ENCODE measurements around the gene PEX26.
"Not testable (repeated sequence)": the region's sequence is repeated elsewhere in the genome, so short reads cannot be mapped to it uniquely, and the experiment has no call there.

The PEX26 gene

GRCh38 chr22:18120857-18121256, 43.1 kb downstream of the PEX26 start:
- Mint-ChIP-seq H3K36me3 (ENCODE audit: low read depth) (peaks cover 2% of the 10 kb centered on the region), H3K4me3 (no peak overlapping the region), H3K27ac (no peak overlapping the region), H3K4me1 (no peaks in the 10 kb centered on the region), H3K27me3 (ENCODE audit: low read depth, poor library complexity) (peaks cover 5% of the 10 kb centered on the region), H3K9me3 (no peaks in the 10 kb centered on the region)
- DNase-seq: no peak
- TF ChIP-seq, protein P1, sequence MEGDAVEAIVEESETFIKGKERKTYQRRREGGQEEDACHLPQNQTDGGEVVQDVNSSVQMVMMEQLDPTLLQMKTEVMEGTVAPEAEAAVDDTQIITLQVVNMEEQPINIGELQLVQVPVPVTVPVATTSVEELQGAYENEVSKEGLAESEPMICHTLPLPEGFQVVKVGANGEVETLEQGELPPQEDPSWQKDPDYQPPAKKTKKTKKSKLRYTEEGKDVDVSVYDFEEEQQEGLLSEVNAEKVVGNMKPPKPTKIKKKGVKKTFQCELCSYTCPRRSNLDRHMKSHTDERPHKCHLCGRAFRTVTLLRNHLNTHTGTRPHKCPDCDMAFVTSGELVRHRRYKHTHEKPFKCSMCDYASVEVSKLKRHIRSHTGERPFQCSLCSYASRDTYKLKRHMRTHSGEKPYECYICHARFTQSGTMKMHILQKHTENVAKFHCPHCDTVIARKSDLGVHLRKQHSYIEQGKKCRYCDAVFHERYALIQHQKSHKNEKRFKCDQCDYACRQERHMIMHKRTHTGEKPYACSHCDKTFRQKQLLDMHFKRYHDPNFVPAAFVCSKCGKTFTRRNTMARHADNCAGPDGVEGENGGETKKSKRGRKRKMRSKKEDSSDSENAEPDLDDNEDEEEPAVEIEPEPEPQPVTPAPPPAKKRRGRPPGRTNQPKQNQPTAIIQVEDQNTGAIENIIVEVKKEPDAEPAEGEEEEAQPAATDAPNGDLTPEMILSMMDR (IDR thresholded peaks at IDR 0.05): no peak

DNA sequence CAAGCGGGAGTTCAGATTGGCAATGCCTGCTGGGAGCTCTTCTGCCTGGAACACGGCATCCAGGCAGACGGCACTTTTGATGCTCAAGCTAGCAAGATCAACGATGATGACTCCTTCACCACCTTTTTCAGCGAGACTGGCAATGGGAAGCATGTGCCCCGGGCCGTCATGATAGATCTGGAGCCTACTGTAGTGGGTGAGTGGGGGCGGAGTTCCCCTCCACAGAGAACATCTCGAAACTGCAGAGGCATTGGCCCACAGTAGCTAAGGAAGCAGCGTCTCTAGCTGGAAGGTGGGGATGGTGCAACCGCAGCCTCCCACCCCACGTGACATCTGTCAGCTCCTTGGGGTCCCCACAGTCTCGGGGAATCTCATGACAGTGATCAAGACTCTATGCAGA, 43.7 kb downstream of the PEX26 start:
- H3K27me3 Mint-ChIP-seq (ENCODE audit: low read depth, poor library complexity): peaks cover 8% of the 10 kb centered on the region
- H3K4me1 Mint-ChIP-seq: no peaks in the 10 kb centered on the region
- no peak for DNase-seq
- H3K36me3 Mint-ChIP-seq (ENCODE audit: low read depth): peaks cover 8% of the 10 kb centered on the region
- H3K27ac Mint-ChIP-seq: no peak overlapping the region
- TF ChIP-seq, protein P1 (IDR thresholded peaks at IDR 0.05): no peak
- H3K9me3 Mint-ChIP-seq: no peaks in the 10 kb centered on the region
- H3K4me3 Mint-ChIP-seq: no peak overlapping the region

DNA sequence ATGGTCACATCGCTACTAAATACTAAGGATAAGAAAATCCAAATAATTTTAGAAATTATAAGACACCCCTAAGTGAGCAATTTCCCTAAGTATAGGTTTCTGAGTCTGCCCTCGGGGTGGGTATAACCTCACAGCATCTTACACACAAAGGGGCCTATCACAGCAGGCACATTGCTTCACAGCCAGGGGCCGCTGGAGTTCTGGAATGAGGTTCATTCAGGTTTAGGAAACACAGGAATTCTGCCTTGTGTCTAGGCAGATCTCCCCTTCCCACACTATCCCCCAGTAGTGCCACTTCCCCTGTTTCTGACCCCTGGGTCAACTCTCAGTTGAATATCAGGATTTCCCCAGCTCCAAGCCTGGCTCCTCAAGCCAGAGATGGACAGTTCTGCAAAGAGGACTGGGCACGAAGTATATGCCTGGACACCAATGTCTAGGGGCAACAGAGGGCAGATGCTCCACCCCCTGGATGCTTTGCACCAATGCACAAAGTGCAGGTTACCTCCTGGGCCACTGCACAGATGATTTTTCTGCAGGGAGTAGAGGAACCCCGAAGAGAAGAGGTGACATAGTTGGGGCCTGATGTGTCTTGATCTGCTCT, 44.3 kb downstream of the PEX26 start:
- no peak overlapping the region for H3K4me3 Mint-ChIP-seq
- H3K9me3 Mint-ChIP-seq: no peaks in the 10 kb centered on the region
- no peaks in the 10 kb centered on the region for H3K4me1 Mint-ChIP-seq
- TF ChIP-seq, protein P1 (IDR thresholded peaks at IDR 0.05): no peak
- H3K27ac Mint-ChIP-seq: no peak overlapping the region
- H3K27me3 Mint-ChIP-seq (ENCODE audit: low read depth, poor library complexity): peaks cover 9% of the 10 kb centered on the region
- H3K36me3 Mint-ChIP-seq (ENCODE audit: low read depth): peaks cover 14% of the 10 kb centered on the region
- DNase-seq: no peak

DNA sequence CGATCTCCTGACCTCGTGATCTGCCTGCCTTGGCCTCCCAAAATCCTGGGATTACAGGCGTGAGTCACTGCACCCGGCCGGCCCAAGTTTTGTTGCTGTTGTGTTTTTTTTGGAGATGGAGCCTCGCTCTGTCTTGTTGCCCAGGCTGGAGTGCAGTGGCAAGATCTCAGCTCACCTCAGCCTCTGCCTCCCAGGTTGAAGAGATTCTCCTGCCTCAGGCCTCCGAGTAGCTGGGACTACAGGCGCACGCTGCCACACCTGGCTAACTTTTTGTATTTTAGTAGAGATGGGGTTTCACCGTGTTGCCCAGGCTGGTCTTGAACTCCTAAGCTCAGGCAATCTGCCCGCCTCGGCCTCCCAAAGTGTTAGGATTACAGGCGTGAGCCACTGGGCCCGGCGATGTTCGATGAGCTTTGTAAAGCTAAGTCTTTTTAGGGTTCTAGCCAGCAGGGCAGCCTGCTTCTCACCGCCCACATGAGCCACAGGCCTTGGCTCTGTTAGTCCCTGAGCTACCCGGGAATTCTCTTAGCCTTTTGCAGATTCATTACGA, 45.8 kb downstream of the PEX26 start:
- not testable (repeated sequence) for H3K27me3 Mint-ChIP-seq (ENCODE audit: low read depth, poor library complexity); H3K4me3 Mint-ChIP-seq; DNase-seq; H3K27ac Mint-ChIP-seq; H3K9me3 Mint-ChIP-seq; H3K4me1 Mint-ChIP-seq
- peaks cover 14% of the 10 kb centered on the region for H3K36me3 Mint-ChIP-seq (ENCODE audit: low read depth)

DNA sequence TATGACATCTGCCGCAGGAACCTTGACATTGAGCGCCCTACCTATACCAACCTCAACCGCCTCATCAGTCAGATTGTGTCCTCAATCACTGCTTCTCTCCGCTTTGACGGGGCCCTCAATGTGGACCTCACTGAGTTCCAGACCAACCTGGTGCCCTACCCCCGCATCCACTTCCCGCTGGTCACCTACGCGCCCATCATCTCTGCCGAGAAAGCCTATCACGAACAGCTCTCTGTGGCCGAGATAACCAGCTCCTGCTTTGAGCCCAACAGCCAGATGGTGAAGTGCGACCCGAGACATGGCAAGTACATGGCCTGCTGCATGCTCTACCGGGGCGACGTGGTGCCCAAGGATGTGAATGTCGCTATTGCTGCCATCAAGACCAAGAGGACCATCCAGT, 48.8 kb downstream of the PEX26 start:
- TF ChIP-seq, protein P1 (IDR thresholded peaks at IDR 0.05): no peak

GRCh38 chr22:18130018-18130417, 52.2 kb downstream of the PEX26 start:
- Mint-ChIP-seq H3K4me3 (no peak overlapping the region), H3K4me1 (no peaks in the 10 kb centered on the region), H3K27ac (no peak overlapping the region), H3K36me3 (ENCODE audit: low read depth) (peaks cover 14% of the 10 kb centered on the region), H3K27me3 (ENCODE audit: low read depth, poor library complexity) (peaks cover 9% of the 10 kb centered on the region), H3K9me3 (no peaks in the 10 kb centered on the region)
- TF ChIP-seq, protein P1 (IDR thresholded peaks at IDR 0.05): no peak
- no peak for DNase-seq

More for the DNA sequence above, 48.8 kb downstream of the PEX26 start:
- no peak for DNase-seq
- Mint-ChIP-seq H3K27me3 (ENCODE audit: low read depth, poor library complexity) (peaks cover 6% of the 10 kb centered on the region), H3K36me3 (ENCODE audit: low read depth) (peaks cover 14% of the 10 kb centered on the region), H3K4me3 (no peak overlapping the region), H3K9me3 (no peaks in the 10 kb centered on the region), H3K27ac (no peak overlapping the region), H3K4me1 (no peaks in the 10 kb centered on the region)
